Measurements from ENCODE around the gene PITRM1. TPM values are rescaled to one million over a fixed set of nuclear protein-coding genes. Genes with fewer than 3 reads are reported as not detected.

The PITRM1 gene
- total RNA-seq, 2 experiments from 2014 or later, result 34.6 to 40.3 TPM

DNA sequence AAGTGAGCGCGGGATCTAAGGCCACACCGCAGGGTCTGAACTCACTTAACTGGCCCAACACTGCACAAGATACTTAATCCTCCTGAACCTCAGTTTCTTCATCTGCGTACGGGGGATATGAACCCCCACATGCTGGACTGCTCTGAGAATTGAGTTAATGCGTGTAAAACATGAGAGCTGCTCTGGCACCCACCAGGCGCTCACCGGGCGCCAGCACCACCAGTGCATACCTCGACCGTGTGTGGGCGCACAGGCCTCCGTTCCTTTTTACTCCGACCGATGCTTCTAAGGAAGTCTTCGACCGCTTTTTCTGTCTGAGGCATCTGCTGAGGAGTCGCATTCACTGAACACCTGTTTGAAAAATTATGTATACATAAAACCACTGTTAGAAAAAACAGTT lies 27.2 kb downstream of the PITRM1 start:
- intact Hi-C loops (cut with micrococcal nuclease; ENCODE audit: unreplicated experiment), result no loop called here
- H3K79me2 ChIP-seq (ENCODE audit: insufficient read depth, low read depth, low read length), result no peaks in the 10 kb centered on the region
- ChIA-PET POLR2A (no interaction called here), CTCF (ENCODE audit: unreplicated experiment) (no interaction called here)
- H4K20me1 ChIP-seq (ENCODE audit: insufficient read depth, low read length), result no peaks in the 10 kb centered on the region
- no peak overlapping the region for H3K4me2 ChIP-seq (ENCODE audit: low read length)
- H2AFZ ChIP-seq (ENCODE audit: low read length), result no peak overlapping the region
- no peaks in the 10 kb centered on the region for H3K4me1 ChIP-seq (ENCODE audit: insufficient read depth, low read length, poor library complexity, severe bottlenecking)
- TF ChIP-seq, protein P1, sequence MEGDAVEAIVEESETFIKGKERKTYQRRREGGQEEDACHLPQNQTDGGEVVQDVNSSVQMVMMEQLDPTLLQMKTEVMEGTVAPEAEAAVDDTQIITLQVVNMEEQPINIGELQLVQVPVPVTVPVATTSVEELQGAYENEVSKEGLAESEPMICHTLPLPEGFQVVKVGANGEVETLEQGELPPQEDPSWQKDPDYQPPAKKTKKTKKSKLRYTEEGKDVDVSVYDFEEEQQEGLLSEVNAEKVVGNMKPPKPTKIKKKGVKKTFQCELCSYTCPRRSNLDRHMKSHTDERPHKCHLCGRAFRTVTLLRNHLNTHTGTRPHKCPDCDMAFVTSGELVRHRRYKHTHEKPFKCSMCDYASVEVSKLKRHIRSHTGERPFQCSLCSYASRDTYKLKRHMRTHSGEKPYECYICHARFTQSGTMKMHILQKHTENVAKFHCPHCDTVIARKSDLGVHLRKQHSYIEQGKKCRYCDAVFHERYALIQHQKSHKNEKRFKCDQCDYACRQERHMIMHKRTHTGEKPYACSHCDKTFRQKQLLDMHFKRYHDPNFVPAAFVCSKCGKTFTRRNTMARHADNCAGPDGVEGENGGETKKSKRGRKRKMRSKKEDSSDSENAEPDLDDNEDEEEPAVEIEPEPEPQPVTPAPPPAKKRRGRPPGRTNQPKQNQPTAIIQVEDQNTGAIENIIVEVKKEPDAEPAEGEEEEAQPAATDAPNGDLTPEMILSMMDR (conservative IDR thresholded peaks at IDR 0.05; ENCODE audit: low read length), result no peak
- no TSS peak for BruUV-seq (replicated peaks)
- H3K4me3 ChIP-seq (ENCODE audit: low read depth, low read length, poor library complexity, severe bottlenecking), result no peak overlapping the region
- no peaks in the 10 kb centered on the region for H3K9me2 ChIP-seq (ENCODE audit: insufficient read depth, low read length)
- H3K9me3 ChIP-seq (ENCODE audit: low read length), result no peaks in the 10 kb centered on the region
- H3K36me3 ChIP-seq (ENCODE audit: insufficient read depth, low read length), result peaks cover 73% of the 10 kb centered on the region
- no peak for DNase-seq (ENCODE audit: low spot score)
- no peak overlapping the region for H3K27ac ChIP-seq (ENCODE audit: low read depth, low read length, poor library complexity, severe bottlenecking)

DNA sequence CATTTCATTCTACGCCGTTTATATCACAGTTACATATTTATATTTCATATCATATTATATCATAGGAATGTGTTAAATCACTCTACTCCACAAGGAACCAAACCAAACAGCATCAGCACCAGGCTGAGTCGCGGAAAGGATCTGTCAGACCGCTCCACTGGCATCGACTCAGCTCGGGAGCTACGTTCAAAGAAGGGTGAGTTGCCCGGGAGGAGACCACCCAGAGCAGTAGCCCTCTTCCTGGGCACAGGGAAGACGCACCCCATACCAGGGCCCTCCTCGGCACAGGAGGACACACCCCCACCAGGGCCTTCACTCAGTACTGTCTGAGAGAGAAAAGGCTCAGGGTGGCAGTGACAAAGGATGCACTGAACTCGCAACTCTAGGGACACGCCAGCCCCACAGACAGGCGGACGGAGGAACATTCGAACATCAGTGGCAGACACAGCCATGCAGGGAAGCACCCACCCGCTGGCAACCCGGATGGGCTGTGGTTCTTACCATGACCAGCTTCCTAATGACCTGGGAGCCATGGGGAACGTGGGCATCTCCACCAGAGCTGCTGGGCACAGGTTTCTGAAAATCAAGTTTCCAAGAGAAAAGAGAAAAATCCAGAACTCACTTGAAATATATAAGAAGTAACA lies 28.7 kb downstream of the PITRM1 start:
- DNase-seq (ENCODE audit: low spot score), result no peak
- H4K20me1 ChIP-seq (ENCODE audit: insufficient read depth, low read length), result no peaks in the 10 kb centered on the region
- no peak overlapping the region for H3K4me3 ChIP-seq (ENCODE audit: low read depth, low read length, poor library complexity, severe bottlenecking)
- TF ChIP-seq, protein P1 (conservative IDR thresholded peaks at IDR 0.05; ENCODE audit: low read length), result no peak
- TF ChIP-seq EZH2phosphoT487 (IDR thresholded peaks at IDR 0.05; ENCODE audit: borderline replicate concordance, low read depth, low read length), result no peak
- H3K4me2 ChIP-seq (ENCODE audit: low read length), result no peak overlapping the region
- no peak overlapping the region for H2AFZ ChIP-seq (ENCODE audit: low read length)
- POLR2A ChIA-PET, result no interaction called here
- intact Hi-C loops (cut with micrococcal nuclease; ENCODE audit: unreplicated experiment), result no loop called here
- no peak overlapping the region for H3K27ac ChIP-seq (ENCODE audit: low read depth, low read length, poor library complexity, severe bottlenecking)
- H3K36me3 ChIP-seq (ENCODE audit: insufficient read depth, low read length), result peaks cover 84% of the 10 kb centered on the region
- no peaks in the 10 kb centered on the region for H3K9me2 ChIP-seq (ENCODE audit: insufficient read depth, low read length)
- no peaks in the 10 kb centered on the region for H3K4me1 ChIP-seq (ENCODE audit: insufficient read depth, low read length, poor library complexity, severe bottlenecking)
- CTCF ChIA-PET (ENCODE audit: unreplicated experiment), result no interaction called here
- no TSS peak for BruUV-seq (replicated peaks)
- H3K9me3 ChIP-seq (ENCODE audit: low read length), result no peaks in the 10 kb centered on the region
- no peaks in the 10 kb centered on the region for H3K79me2 ChIP-seq (ENCODE audit: insufficient read depth, low read depth, low read length)

DNA sequence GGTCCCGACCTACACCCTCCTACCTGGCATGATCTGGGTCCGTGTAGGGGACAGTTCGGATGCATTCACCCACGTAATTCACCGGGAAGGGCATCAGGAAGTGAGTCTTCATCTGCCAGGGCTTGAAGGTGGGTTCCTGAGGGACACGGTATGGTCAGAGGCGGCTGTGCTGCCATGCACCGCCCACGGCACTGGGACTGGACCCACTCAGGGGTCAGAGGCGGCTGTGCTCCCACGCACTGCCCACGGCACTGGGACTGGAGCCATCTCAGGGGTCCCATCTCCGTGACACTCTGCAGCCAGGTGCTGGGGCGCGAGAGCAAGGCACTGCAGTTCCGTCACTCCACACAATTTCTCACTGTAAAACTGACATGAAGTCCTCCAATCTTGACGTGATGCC lies 29.2 kb downstream of the PITRM1 start:
- intact Hi-C loops (cut with micrococcal nuclease; ENCODE audit: unreplicated experiment), result no loop called here
- no peak for DNase-seq (ENCODE audit: low spot score)
- Histone ChIP-seq H4K20me1 (ENCODE audit: insufficient read depth, low read length) (no peaks in the 10 kb centered on the region), H3K79me2 (ENCODE audit: insufficient read depth, low read depth, low read length) (no peaks in the 10 kb centered on the region), H3K36me3 (ENCODE audit: insufficient read depth, low read length) (peaks cover 89% of the 10 kb centered on the region), H3K4me3 (ENCODE audit: low read depth, low read length, poor library complexity, severe bottlenecking) (no peak overlapping the region), H3K9me3 (ENCODE audit: low read length) (no peaks in the 10 kb centered on the region), H3K9me2 (ENCODE audit: insufficient read depth, low read length) (no peaks in the 10 kb centered on the region), H3K4me2 (ENCODE audit: low read length) (no peak overlapping the region), H3K27ac (ENCODE audit: low read depth, low read length, poor library complexity, severe bottlenecking) (no peak overlapping the region), H3K4me1 (ENCODE audit: insufficient read depth, low read length, poor library complexity, severe bottlenecking) (no peaks in the 10 kb centered on the region), H2AFZ (ENCODE audit: low read length) (no peak overlapping the region)
- TF ChIP-seq, protein P1 (conservative IDR thresholded peaks at IDR 0.05; ENCODE audit: low read length), result no peak
- no TSS peak for BruUV-seq (replicated peaks)
- ChIA-PET CTCF (ENCODE audit: unreplicated experiment) (no interaction called here), POLR2A (no interaction called here)
